H1 (cell line): Measurements from ENCODE around the gene APEH. TPM values are rescaled to one million over a fixed set of nuclear protein-coding genes. Genes with fewer than 3 reads are reported as not detected.

Source experiments
- BRCA1 ChIP-seq: IDR thresholded peaks from 2 replicates; pipeline ENCODE4 v1.6.1; 2012; ENCODE audit warnings: low read depth, low read length, improper control_type of control experiment
- CEBPB ChIP-seq: IDR thresholded peaks from 2 replicates; pipeline ENCODE4 v1.6.1; 2012; ENCODE audit warnings: low read depth, low read length
- HDAC2 ChIP-seq, 2 experiments: fragments of 300-600 bp in 1 of 2; sonication (generic) in 1 of 2; IDR thresholded peaks; 2 replicates each; pipeline ENCODE4 v1.6.1; 2011 to 2012; ENCODE audit warnings: low read depth in 2 of 2, low read length in 2 of 2, mild to moderate bottlenecking in 2 of 2, moderate library complexity in 2 of 2, borderline replicate concordance in 1 of 2, inconsistent platforms in 1 of 2
- KDM1A ChIP-seq: fragments of 200-600, 300-600 bp; sonication (generic); IDR thresholded peaks from 2 replicates; pipeline ENCODE4 v1.7.1; 2016; ENCODE audit warnings: mild to moderate bottlenecking, low read length, borderline replicate concordance
- NANOG ChIP-seq: IDR thresholded peaks from 2 replicates; pipeline ENCODE4 v1.6.1; 2011; ENCODE audit warnings: low read length, low read depth, mild to moderate bottlenecking, inconsistent platforms; ENCODE audit not compliant: insufficient read depth, poor library complexity, severe bottlenecking
- POU5F1 ChIP-seq: IDR thresholded peaks from 2 replicates; pipeline ENCODE4 v1.6.1; 2011; ENCODE audit warnings: low read depth, mild to moderate bottlenecking, low read length, moderate library complexity
- SP4 ChIP-seq: IDR thresholded peaks from 2 replicates; pipeline ENCODE4 v1.6.1; 2012; ENCODE audit warnings: low read length, inconsistent platforms
- TAF7 ChIP-seq: optimal IDR thresholded peaks from 2 replicates; pipeline ENCODE3; 2011; ENCODE audit warnings: low read depth, mild to moderate bottlenecking, inconsistent platforms, low read length, moderate library complexity, borderline replicate concordance
- TBP ChIP-seq: IDR thresholded peaks from 2 replicates; pipeline ENCODE4 v1.6.1; 2011; ENCODE audit warnings: low read depth, low read length, improper control_type of control experiment
- polyA plus RNA-seq, 7 experiments: library from polyadenylated mRNA; depleted of rRNA in 3 of 7; stranded (reverse) in 5 of 7; unstranded in 2 of 7; fragments of >200 nt in 5 of 7; fragments of 200-250 nt in 2 of 7; gene quantifications; 1 replicate in 5 of 7; 2 replicates in 1 of 7; 4 replicates in 1 of 7; pipeline versions ENCODE4 v1.2.1 to v1.2.3, GENCODE V29; 2011 to 2013; ENCODE audit warnings: missing spikeins in 2 of 7, mixed read lengths in 2 of 7
- total RNA-seq: library from RNA; stranded (reverse); fragmentation: NEBNext Ultra II Directional; extraction: Animal tissue kit (Norgen Biotek cat#: 25700); gene quantifications from 2 replicates; pipeline ENCODE4 v1.2.1, GENCODE V29; 2021

Gene APEH
- total and polyA plus RNA-seq, 2 of the 8 experiments (the other 6 are each of a cell fraction or from before 2014, with no cell fraction given), result 222 to 260 TPM

- TF ChIP-seq TBP (no peak), SP4 (no peak), BRCA1 (no peak), POU5F1 (no peak), KDM1A (no peak), HDAC2 (IDR thresholded peaks at IDR 0.05; ENCODE audit: borderline replicate concordance in 1 of 2, low read depth in 2 of 2, low read length in 2 of 2) (no peak), TAF7 (no peak), CEBPB (no peak), NANOG (no peak)
Observed at GRCh38 chr3:49699281-49699979, 25.3 kb downstream of the APEH start (continued).
